Colonic mucosa (tissue), 4 donors: ENCODE measurements around the gene KLF16. TPM values are rescaled to one million over a fixed set of nuclear protein-coding genes. Genes with fewer than 3 reads are reported as not detected.

Experiments
- DNase-seq: peaks from one replicate; pipeline ENCODE4 v3.0.0-alpha.2; 2020
- H3K27ac ChIP-seq: fragments of 200-600 bp; one replicate; pipeline ENCODE4 v1.8.0; 2021
- H3K27me3 ChIP-seq: fragments of 200-600 bp; one replicate; pipeline ENCODE4 v1.8.0; 2021
- H3K36me3 ChIP-seq: fragments of 200-600 bp; one replicate; pipeline ENCODE4 v1.8.0; 2021
- H3K4me1 ChIP-seq: fragments of 200-600 bp; one replicate; pipeline ENCODE4 v1.8.0; 2021; ENCODE audit warnings: mild to moderate bottlenecking
- H3K4me3 ChIP-seq: fragments of 200-600 bp; one replicate; pipeline ENCODE4 v1.8.0; 2021
- H3K9ac ChIP-seq, 2 donors: one replicate each; pipeline ENCODE4 v1.7.0; 2013; ENCODE audit warnings: control low read depth in 2 of 2, low read depth in 2 of 2, low read length in 2 of 2
- H3K9me3 ChIP-seq: fragments of 200-600 bp; one replicate; pipeline ENCODE4 v1.8.0; 2021
- intact Hi-C: fragments of 100-400 bp; cut with DNase I; formaldehyde crosslinking; loops from one replicate; pipeline ENCODE4 v1.14.1; 2022
- total RNA-seq, 2 donors: library from RNA; stranded (reverse); fragmentation: NEBNext Ultra II Directional in 1 of 2; extraction: Animal tissue kit (Norgen Biotek cat#: 25700) in 1 of 2; gene quantifications; one replicate each; pipeline ENCODE4 v1.2.1, GENCODE V29; 2021
- TF ChIP-seq, protein P1 (sequence below): fragments of 200-600 bp; IDR thresholded peaks from one replicate; pipeline ENCODE4 v1.8.0; 2022; ENCODE audit warnings: antibody characterized with exemption, mild to moderate bottlenecking
- donor health status: healthy.
- donor health status: DM: no; HTN: no; CAD: no.
- donor health status: DM: no; HTN: no; CAD: no.

Gene KLF16
- total RNA-seq, 2 donors from 2014 or later, result 31.1 to 34.8 TPM

DNA sequence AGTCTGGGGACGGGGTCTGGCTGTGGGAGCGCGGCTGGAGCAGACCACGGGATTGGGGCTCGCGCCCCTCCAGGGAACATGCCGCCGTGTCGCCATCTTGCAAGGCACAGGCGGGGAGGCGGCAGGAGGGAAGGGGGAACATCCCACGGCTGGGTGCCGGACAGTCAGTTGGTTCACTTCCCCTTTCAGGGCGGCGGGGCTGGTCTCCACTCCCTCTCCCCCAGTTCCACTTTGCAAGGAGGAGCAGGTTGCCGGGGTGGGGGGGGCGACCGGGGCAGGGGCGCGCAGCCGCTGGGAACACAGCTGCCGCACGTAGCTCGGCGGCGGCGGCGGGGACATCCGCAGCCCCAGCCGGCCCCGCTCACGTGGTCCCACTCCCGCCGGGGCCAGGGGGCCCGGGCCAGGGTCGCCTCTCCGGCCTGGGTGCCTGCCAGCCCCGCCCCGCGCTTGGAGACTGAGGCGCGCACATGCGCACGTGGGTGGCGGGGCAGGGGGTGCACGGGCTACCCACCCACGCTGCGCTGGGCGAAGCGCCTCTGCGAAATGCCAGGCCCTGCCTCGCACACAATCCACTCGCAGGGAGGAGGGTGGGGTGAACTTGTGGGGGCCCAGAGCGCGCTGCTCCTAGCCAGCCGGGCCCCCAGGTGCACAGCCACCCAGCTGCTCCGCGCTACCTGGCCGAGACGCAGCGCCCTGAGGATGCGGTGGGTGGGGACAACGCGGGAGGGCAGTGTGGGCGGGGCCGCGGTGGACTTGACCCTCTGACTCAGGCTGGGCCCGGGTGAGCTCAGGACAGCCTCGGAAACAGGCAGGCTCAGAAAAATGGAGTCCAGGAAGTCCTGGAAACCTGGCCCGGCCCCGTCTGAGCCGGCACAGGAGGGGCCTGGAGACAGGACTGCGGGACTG, 6.4 kb downstream of the KLF16 start:
- DNase-seq, result peak; percentile 95
- H3K4me1 ChIP-seq, result peaks cover 60% of the 10 kb centered on the region
- intact Hi-C loops, result no loop called here
- peak overlapping the region; percentile 98 for H3K27ac ChIP-seq
- peak overlapping the region; percentile 45 for H3K4me3 ChIP-seq
- no peaks in the 10 kb centered on the region for H3K36me3 ChIP-seq
- no peaks in the 10 kb centered on the region for H3K9me3 ChIP-seq
- no peaks in the 10 kb centered on the region for H3K27me3 ChIP-seq
- TF ChIP-seq, protein P1, sequence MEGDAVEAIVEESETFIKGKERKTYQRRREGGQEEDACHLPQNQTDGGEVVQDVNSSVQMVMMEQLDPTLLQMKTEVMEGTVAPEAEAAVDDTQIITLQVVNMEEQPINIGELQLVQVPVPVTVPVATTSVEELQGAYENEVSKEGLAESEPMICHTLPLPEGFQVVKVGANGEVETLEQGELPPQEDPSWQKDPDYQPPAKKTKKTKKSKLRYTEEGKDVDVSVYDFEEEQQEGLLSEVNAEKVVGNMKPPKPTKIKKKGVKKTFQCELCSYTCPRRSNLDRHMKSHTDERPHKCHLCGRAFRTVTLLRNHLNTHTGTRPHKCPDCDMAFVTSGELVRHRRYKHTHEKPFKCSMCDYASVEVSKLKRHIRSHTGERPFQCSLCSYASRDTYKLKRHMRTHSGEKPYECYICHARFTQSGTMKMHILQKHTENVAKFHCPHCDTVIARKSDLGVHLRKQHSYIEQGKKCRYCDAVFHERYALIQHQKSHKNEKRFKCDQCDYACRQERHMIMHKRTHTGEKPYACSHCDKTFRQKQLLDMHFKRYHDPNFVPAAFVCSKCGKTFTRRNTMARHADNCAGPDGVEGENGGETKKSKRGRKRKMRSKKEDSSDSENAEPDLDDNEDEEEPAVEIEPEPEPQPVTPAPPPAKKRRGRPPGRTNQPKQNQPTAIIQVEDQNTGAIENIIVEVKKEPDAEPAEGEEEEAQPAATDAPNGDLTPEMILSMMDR, result no peak
- H3K9ac ChIP-seq, result peak overlapping the region; percentile 87 to 98

DNA sequence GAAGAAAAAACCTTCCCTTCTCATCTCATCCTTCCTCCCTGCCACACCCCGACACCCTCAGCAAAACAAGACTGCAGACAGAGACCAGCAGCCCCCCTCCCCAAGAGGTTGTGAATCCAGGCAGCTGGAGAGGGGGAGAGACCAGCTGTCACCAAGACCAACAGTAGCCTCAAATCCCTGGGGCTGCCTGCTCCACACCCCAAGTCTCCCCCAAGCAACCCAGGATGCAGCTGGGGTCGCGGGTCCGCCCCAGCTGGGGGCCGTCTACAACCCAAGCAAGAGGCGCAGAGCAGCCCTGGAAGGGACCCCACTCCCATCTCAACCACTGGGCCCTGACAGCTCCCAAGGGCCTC, 7.1 kb downstream of the KLF16 start:
- Histone ChIP-seq H3K36me3 (no peaks in the 10 kb centered on the region), H3K27me3 (no peaks in the 10 kb centered on the region), H3K9ac (peak overlapping the region; percentile 87 to 98), H3K4me1 (peaks cover 56% of the 10 kb centered on the region), H3K4me3 (peak overlapping the region; percentile 45), H3K27ac (peak overlapping the region; percentile 98), H3K9me3 (no peaks in the 10 kb centered on the region)
- intact Hi-C loops, result no loop called here
- DNase-seq, result no peak
- TF ChIP-seq, protein P1, result no peak

- intact Hi-C loops, result no loop called here
- Histone ChIP-seq H3K36me3 (no peaks in the 10 kb centered on the region), H3K9ac (peak overlapping the region; percentile 87 to 98), H3K27me3 (no peaks in the 10 kb centered on the region), H3K9me3 (no peaks in the 10 kb centered on the region), H3K4me1 (peaks cover 52% of the 10 kb centered on the region), H3K4me3 (peak overlapping the region; percentile 45), H3K27ac (peak overlapping the region; percentile 98)
- TF ChIP-seq, protein P1, result no peak
- peak; percentile 45 for DNase-seq
Observed at GRCh38 chr19:1855828-1856255, 7.5 kb downstream of the KLF16 start.

GRCh38 chr19:1855040-1855827, 8.1 kb downstream of the KLF16 start:
- Histone ChIP-seq H3K9ac (peak overlapping the region; percentile 87 to 98), H3K4me1 (peaks cover 46% of the 10 kb centered on the region), H3K27ac (peak overlapping the region; percentile 98), H3K27me3 (no peaks in the 10 kb centered on the region), H3K9me3 (no peaks in the 10 kb centered on the region), H3K4me3 (peak overlapping the region; percentile 45), H3K36me3 (no peaks in the 10 kb centered on the region)
- peak; percentile 95 for DNase-seq
- intact Hi-C loops, result no loop called here
- TF ChIP-seq, protein P1, result no peak

DNA sequence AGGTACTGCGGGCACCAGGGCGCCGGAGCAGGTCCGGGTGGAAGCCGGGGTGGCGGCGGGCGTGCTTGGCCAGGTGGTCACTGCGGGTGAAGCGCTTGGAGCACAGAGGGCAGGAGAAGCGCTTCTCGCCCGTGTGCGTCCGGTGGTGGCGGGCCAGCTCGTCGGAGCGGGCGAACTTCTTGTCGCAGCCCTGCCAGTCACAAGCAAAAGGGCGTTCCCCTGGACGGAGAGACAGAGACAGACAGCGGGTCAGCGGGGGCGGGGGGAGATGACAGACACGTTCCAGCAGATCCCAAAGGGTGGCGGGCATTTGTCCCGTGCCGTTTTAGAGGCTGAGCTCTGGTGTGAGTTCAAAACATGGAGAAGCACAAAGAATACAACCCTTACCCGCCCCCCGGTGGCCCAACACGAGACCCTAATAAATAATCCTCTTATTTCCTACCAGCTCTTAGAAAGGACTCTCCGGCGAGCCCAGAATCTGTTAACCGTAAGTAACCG, 8.8 kb downstream of the KLF16 start:
- TF ChIP-seq, protein P1, result no peak
- peak overlapping the region; percentile 62 to 98 for H3K9ac ChIP-seq
- H3K27me3 ChIP-seq, result no peaks in the 10 kb centered on the region
- intact Hi-C loops, result no loop called here
- no peaks in the 10 kb centered on the region for H3K36me3 ChIP-seq
- H3K9me3 ChIP-seq, result no peaks in the 10 kb centered on the region
- H3K4me1 ChIP-seq, result peaks cover 39% of the 10 kb centered on the region
- peak; percentile 52 for DNase-seq
- H3K4me3 ChIP-seq, result peak overlapping the region; percentile 14
- H3K27ac ChIP-seq, result peak overlapping the region; percentile 98
